B cell (primary cell): Measurements from ENCODE around the gene BTD.

Experiments used
- CTCF ChIP-seq: fragments of 200-600 bp; IDR thresholded peaks from one replicate; pipeline ENCODE4 v1.8.0; 2022; ENCODE audit warnings: antibody characterized with exemption, mild to moderate bottlenecking
- EZH2 ChIP-seq: IDR thresholded peaks from 2 replicates; pipeline ENCODE4 v1.6.1; 2012; ENCODE audit warnings: borderline replicate concordance, low read depth, mild to moderate bottlenecking, moderate library complexity, low read length; ENCODE audit not compliant: insufficient read depth, poor library complexity, severe bottlenecking

DNA sequence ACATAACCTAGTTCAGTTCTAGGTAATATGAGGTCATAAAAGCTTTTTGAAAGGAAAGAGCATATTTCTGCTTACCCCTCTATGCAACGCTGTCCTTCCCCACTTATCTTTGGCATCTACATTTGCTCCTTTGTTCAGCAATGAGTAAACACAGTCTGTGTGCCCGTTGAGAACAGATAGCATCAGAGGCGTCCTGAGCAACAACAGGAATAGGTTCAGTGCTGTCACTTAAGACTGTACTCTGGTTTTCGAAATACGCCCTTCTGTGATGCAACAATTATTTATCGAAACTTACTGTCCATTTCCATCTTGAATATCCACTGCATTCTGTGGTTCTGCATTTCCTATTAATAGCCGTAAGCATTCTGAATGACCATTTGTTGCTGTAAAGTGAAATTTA is 84.4 kb downstream of the BTD start:
- TF ChIP-seq CTCF (no peak), EZH2 (no peak)
